HepG2 (cell line): ENCODE data around the gene MYADML2. TPM values are rescaled to one million over a fixed set of nuclear protein-coding genes. Genes with fewer than 3 reads are reported as not detected.
A peak's percentile ranks its signal among the peaks of the same experiment; 100 is the strongest.

Experiments used
- BATF2 ChIP-seq: sonication (generic); formaldehyde crosslinking; IDR thresholded peaks from 2 replicates; pipeline ENCODE4 v1.8.0; 2022; ENCODE audit warnings: mild to moderate bottlenecking, missing genetic modification reagents, moderate library complexity
- CREM ChIP-seq, 2 experiments: sonication (generic) in 1 of 2; formaldehyde crosslinking in 1 of 2; IDR thresholded peaks; 2 replicates each; pipeline versions ENCODE4 v1.4.0 to v1.6.1; 2016 to 2020; ENCODE audit warnings: antibody characterized with exemption in 1 of 2, mild to moderate bottlenecking in 1 of 2, missing genetic modification reagents in 1 of 2
- DNMT1 ChIP-seq: sonication (generic); formaldehyde crosslinking; IDR thresholded peaks from 2 replicates; pipeline ENCODE4 v1.5.1; 2020; ENCODE audit warnings: mild to moderate bottlenecking, missing genetic modification reagents
- IKZF1 ChIP-seq: fragments of 450-650 bp; IDR thresholded peaks from 2 replicates; pipeline ENCODE4 v1.7.1; 2016
- KAT7 ChIP-seq: IDR thresholded peaks from 2 replicates; pipeline ENCODE4 v1.6.1; 2018; ENCODE audit warnings: borderline replicate concordance, missing compliant biosample characterization
- KDM2A ChIP-seq: sonication (generic); formaldehyde crosslinking; IDR thresholded peaks from 2 replicates; pipeline ENCODE4 v1.4.0; 2020; ENCODE audit warnings: low read depth, missing genetic modification reagents, borderline replicate concordance
- NFE2L2 ChIP-seq: fragments of 150-350 bp; IDR thresholded peaks from 2 replicates; pipeline ENCODE4 v1.6.1; 2014; ENCODE audit warnings: low read length
- NONO ChIP-seq, 2 experiments: fragments of 450-650 bp in 1 of 2; sonication (generic) in 1 of 2; formaldehyde crosslinking in 1 of 2; IDR thresholded peaks in 1 of 2; conservative IDR thresholded peaks in 1 of 2; 2 replicates each; pipeline versions ENCODE4 v1.6.1 to v1.8.0; 2017 to 2022; ENCODE audit warnings: mild to moderate bottlenecking in 1 of 2, missing genetic modification reagents in 1 of 2, moderate library complexity in 1 of 2
- RBFOX2 ChIP-seq: fragments of 200-400 bp; formaldehyde crosslinking; IDR thresholded peaks from 2 replicates; pipeline ENCODE4 v1.6.1; 2017; ENCODE audit warnings: low read depth, mild to moderate bottlenecking, low read length
- SP1 ChIP-seq, 2 experiments: fragments of 450-650 bp in 1 of 2; sonication (generic) in 1 of 2; formaldehyde crosslinking in 1 of 2; IDR thresholded peaks; 2 replicates each; pipeline versions ENCODE4 v1.4.0 to v1.6.1; 2016 to 2020; ENCODE audit warnings: missing genetic modification reagents in 1 of 2
- SP140L ChIP-seq: sonication (generic); formaldehyde crosslinking; IDR thresholded peaks from 2 replicates; pipeline ENCODE4 v1.4.0; 2020; ENCODE audit warnings: missing genetic modification reagents, borderline replicate concordance
- TARDBP ChIP-seq: sonication (generic); formaldehyde crosslinking; IDR thresholded peaks from 2 replicates; pipeline ENCODE4 v1.8.0; 2022; ENCODE audit warnings: mild to moderate bottlenecking, missing genetic modification reagents
- THAP11 ChIP-seq: IDR thresholded peaks from 2 replicates; pipeline ENCODE4 v1.6.1; 2016; ENCODE audit warnings: missing biosample characterization, missing genetic modification reagents
- THAP9 ChIP-seq: sonication (generic); formaldehyde crosslinking; IDR thresholded peaks from 2 replicates; pipeline ENCODE4; 2020; ENCODE audit warnings: missing genetic modification reagents, mild to moderate bottlenecking, borderline replicate concordance
- TRAFD1 ChIP-seq: sonication (generic); formaldehyde crosslinking; IDR thresholded peaks from 2 replicates; pipeline ENCODE4 v1.5.1; 2020; ENCODE audit warnings: missing genetic modification reagents, mild to moderate bottlenecking, borderline replicate concordance
- YEATS4 ChIP-seq: sonication (generic); formaldehyde crosslinking; IDR thresholded peaks from 2 replicates; pipeline ENCODE4 v1.4.0; 2020; ENCODE audit warnings: missing genetic modification reagents, borderline replicate concordance
- ZFP82 ChIP-seq: sonication (generic); formaldehyde crosslinking; IDR thresholded peaks from 2 replicates; pipeline ENCODE4 v1.5.1; 2020; ENCODE audit warnings: mild to moderate bottlenecking, missing genetic modification reagents, borderline replicate concordance
- ZNF263 ChIP-seq: sonication (generic); formaldehyde crosslinking; IDR thresholded peaks from 2 replicates; pipeline ENCODE4 v1.4.0; 2020; ENCODE audit warnings: missing genetic modification reagents
- ZNF615 ChIP-seq: sonication (generic); formaldehyde crosslinking; IDR thresholded peaks from 2 replicates; pipeline ENCODE4 v1.5.0; 2020; ENCODE audit warnings: mild to moderate bottlenecking, missing genetic modification reagents, borderline replicate concordance
- ZNF724P ChIP-seq: sonication (generic); formaldehyde crosslinking; IDR thresholded peaks from 2 replicates; pipeline ENCODE4 v1.8.0; 2022; ENCODE audit warnings: missing genetic modification reagents, borderline replicate concordance
- ZNF841 ChIP-seq: sonication (generic); formaldehyde crosslinking; IDR thresholded peaks from 2 replicates; pipeline ENCODE4 v1.8.1; 2023; ENCODE audit warnings: missing genetic modification reagents, borderline replicate concordance
- ZSCAN25 ChIP-seq: sonication (generic); formaldehyde crosslinking; IDR thresholded peaks from 2 replicates; pipeline ENCODE4 v1.8.0; 2022; ENCODE audit warnings: mild to moderate bottlenecking, missing genetic modification reagents
- polyA plus RNA-seq, 8 experiments: library from polyadenylated mRNA; depleted of rRNA in 3 of 8; stranded (reverse) in 7 of 8; unstranded in 1 of 8; fragments of >200 nt; fragmentation: Illumina TruSeq in 4 of 8; extraction: Trizol in 4 of 8; gene quantifications; 2 replicates each; pipeline versions ENCODE4 v1.2.1 to v1.2.3, GENCODE V29; 2011 to 2016; ENCODE audit warnings: low read depth in 4 of 8, missing spikeins in 1 of 8, mixed read lengths in 1 of 8; ENCODE audit not compliant: insufficient read depth in 1 of 8
- total RNA-seq, 5 experiments: library from RNA; depleted of rRNA; stranded (reverse); fragments of >200 nt; fragmentation: Illumina TruSeq; extraction: Trizol; gene quantifications; 2 replicates each; pipeline ENCODE4 v1.2.3, GENCODE V29; 2016; ENCODE audit warnings: low read depth in 1 of 5

The MYADML2 gene
- total and polyA plus RNA-seq, 2 of the 13 experiments (the other 11 are each of a cell fraction or from before 2014, with no cell fraction given), result not detected

GRCh38 chr17:81959362-81960129 lies 12.5 kb upstream of the MYADML2 start (continued):
- TF ChIP-seq SP140L (no peak), CREM (IDR thresholded peaks at IDR 0.05) (no peak), CREM (CRISPR knock-in tag; IDR thresholded peaks at IDR 0.05) (no peak), ZFP82 (peak; percentile 92), DNMT1 (CRISPR knock-in tag) (0 out of 2 replicates have a peak, but pooled peaks have one; percentile 34), THAP9 (no peak; the same call in none of the 2 replicates), YEATS4 (peak; percentile 78), SP1 (IDR thresholded peaks at IDR 0.05) (no peak), SP1 (CRISPR knock-in tag; IDR thresholded peaks at IDR 0.05) (no peak), BATF2 (CRISPR knock-in tag) (peak; percentile 48; the same call in 1 of the 2 replicates), IKZF1 (no peak), NONO (IDR thresholded peaks at IDR 0.05) (no peak), NONO (CRISPR knock-in tag; conservative IDR thresholded peaks at IDR 0.05) (peak; percentile 81), KAT7 (peak; percentile 38; the same call in 1 of the 2 replicates), TRAFD1 (CRISPR knock-in tag) (no peak), THAP11 (CRISPR knock-in tag) (peak; percentile 71), ZNF615 (no peak), TARDBP (CRISPR knock-in tag) (0 out of 2 replicates have a peak, but pooled peaks have one; percentile 30), ZNF724P (peak; percentile 34; the same call in 1 of the 2 replicates), ZNF263 (peak; percentile 49; the same call in 1 of the 2 replicates), ZSCAN25 (CRISPR knock-in tag) (peak; percentile 6; the same call in 1 of the 2 replicates), NFE2L2 (no peak), ZNF841 (CRISPR knock-in tag) (peak; percentile 60; the same call in 1 of the 2 replicates), KDM2A (no peak; the same call in 1 of the 2 replicates), RBFOX2 (peak; percentile 79)
